Activated T-cell treated with anti-CD3 and anti-CD28 coated beads, Interleukin-2, amount 50 U/mL, for 1 hour (primary cell): ENCODE measurements around the gene SLC1A6.
"Not testable (repeated sequence)": the region's sequence is repeated elsewhere in the genome, so short reads cannot be mapped to it uniquely, and the experiment has no call there.

ENCODE experiments used
- DNase-seq: peaks from one replicate; pipeline ENCODE4 v3.0.0-alpha.2; 2020

The SLC1A6 gene

DNA sequence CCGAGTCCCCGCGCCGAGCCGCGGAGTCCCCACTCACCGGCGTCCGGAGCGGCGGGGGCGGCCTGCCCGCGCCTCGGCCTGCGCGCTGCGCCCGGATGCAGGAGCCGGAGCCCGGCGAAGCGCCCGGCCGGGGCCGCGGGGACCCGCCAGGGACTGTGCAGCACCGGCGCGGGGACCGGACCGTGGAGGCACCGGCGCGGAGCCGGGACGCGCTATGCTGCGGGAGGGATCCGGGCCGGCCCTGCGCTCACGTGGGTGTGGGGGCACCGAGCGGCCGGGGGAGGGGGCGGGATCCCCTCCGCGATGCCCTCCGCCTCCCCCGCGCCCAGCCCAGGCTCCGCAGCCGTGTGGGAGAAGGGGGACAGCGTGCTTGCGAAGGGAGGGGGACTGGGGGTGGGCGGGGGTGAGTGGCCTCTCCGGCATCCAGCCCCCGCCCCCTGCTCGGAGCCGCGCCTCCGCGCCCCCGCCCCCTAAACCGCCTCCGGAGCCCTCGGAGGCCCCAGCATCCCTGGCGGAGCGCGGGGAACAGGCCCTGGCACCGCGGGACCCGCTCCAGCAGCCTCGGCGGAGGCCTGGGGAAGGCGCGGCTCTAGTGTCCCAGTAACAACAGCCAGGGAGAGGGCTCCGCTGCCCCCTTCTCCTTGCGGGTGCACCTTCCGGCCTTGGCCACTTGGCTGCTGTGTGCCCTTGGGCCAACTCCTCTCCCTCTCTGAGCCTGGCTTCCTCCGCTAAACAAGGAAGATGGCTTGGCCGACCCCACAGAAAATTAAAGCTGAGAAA lies at the start of gene SLC1A6:
TSS of gene SLC1A6 (minus strand) at position 389 of the 780 bp plus-strand sequence. CDS start 6,954 bp downstream, outside the sequence.
- DNase-seq: no peak

DNA sequence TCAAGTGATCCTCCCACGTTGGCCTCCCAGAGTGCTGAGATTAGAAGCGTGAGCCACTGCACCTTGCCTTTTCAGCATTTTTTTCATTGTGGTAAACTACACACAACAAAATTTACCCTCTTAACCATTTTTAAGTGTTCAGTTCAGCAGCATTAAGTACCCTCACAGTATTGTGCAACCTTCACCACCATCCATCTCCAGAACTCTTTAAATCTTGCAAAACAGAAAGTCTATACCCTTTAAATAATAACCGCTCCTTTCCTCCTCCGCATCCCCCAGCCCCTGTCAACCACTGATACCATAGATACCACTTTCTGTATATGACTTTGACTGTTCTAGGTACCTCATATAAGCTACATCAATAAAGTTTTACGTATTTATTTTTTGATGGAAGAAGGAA lies 48.8 kb upstream of the SLC1A6 start:
- no peak for DNase-seq

DNA sequence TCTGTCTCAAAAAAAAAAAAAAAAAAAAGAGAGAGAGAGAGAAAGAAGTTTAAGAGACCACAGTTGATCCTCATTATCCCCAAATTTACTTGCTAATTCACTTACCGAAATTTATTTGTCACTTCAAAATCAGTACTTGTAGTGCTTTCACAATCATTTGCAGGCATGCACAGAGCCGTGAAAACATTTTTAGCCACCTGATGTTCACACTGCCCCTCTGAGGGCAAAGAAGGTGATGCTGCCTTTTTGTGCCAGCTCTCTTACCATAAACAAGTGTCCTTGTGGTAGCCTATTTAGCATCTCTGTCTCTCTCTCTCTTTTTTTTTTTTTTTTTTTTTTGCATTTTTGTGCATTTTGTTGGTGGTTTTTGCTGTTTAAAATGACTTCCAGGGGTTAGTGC lies 45.6 kb upstream of the SLC1A6 start:
- DNase-seq: no peak

DNA sequence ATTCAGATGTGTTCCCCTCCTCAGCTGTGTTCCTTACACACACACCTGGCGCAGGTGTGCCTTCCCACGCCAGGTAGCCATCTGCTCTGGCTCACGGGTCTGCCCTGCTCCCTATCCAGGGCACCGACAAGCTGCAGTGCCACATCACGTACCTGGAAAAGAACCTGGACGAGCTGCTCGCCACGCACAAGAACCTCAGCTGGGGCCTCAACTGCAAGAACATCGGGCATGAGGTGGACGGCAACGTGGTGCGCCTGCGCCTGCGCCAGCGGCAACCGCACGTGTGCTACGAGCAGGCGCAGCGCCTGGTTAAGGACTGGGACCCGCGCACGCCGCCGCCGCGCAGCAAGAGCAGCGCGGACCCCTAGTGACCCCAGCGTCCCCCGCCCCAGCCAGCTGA lies 43.1 kb upstream of the SLC1A6 start:
- DNase-seq: no peak

DNA sequence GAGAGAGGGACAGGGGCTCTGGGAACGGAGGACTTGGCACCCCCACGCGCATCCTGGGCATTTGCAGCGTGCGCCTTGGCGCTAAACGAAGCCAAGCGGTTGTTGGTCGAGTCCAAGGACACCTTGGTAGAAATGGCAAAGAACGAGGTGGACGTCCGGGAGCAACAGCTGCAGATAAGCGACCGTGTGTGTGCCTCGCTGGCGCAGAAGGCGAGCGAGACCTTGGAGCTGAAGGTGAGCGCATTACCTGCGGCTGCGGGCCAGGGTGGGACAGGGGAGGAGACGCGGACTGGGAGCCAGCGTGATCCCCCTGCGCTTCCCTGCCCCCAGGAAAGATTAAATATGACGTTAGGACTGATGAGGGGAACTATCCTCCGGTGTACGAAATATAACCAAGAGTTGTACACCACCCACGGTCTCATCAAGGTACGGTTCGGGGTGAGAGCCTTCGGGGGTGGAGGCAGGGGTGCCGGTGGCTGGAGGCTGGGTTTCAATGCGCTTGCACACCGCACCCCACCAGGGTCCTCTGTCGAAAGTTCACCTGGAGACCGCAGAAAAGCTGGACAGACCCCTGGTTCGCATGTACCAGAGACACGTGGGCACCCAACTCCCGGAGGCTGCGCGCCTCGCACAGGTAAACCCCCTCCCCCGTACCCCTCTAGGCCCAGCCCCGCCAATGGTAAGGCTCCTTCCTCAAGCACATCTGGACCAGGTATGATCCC lies 41.8 kb upstream of the SLC1A6 start:
- no peak for DNase-seq

DNA sequence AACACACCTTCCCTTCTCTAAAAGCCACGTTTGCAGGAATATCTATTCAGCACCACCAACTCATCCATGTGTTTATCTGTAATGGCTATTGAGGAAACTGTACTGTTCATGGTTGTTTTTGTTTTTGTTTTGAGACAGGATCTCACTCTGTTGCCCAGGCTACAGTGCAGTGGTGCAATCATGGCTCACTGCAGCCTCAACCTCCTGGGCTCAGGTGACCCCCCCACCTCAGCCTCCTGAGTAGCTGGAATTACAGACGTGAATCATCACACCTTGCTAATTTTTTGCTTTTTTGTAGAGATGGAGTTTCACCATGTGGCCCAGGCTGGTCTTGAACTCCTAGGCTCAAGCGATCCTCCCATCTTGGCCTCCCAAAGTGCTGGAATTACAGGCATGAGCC lies 39.2 kb upstream of the SLC1A6 start:
- DNase-seq: not testable (repeated sequence)

DNA sequence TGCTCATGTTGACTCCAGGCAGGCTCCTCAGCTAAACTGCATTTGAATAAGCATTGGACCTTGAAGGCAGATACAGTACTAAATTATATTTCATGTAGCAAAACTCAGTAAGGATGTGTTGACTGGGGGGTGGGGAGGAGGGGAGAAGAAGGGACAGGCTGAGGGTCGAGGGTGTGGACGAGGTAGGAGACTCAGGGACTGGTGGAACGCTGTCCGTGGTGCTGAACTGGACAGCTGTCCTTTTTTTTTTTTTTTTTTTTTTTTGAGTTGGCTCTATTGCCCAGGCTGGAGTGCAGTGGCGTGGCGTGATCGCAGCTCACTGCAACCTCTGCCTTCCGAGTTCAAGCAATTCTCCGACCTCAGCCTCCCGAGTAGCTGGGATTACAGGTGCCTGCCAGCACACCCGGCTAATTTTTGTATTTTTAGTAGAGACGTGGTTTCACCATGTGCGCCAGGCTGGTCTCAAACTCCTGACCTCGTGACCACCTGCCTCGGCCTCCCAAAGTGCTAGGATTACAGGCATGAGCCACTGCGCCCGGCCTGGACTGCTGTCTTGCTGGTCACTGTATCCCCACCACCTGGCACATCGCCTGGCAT lies 36.4 kb upstream of the SLC1A6 start:
- DNase-seq: no peak

DNA sequence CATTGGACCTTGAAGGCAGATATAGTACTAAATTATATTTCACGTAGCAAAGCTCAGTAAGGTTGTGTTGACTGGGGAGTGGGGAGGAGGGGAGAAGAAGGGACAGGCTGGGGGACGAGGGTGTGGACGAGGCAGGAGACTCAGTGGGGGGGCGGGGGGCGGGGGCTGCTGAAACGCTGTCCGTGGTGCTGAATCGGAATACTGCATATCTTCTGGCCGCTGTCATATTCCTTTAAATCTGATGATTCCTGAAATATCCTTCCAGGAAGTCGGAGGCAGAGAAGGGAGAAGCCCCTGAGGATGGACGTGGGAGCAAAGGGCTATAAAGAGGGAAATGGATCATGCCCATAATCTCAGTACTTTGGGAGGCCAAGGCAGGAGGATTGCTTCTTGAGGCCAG lies 34.9 kb upstream of the SLC1A6 start:
- no peak for DNase-seq

DNA sequence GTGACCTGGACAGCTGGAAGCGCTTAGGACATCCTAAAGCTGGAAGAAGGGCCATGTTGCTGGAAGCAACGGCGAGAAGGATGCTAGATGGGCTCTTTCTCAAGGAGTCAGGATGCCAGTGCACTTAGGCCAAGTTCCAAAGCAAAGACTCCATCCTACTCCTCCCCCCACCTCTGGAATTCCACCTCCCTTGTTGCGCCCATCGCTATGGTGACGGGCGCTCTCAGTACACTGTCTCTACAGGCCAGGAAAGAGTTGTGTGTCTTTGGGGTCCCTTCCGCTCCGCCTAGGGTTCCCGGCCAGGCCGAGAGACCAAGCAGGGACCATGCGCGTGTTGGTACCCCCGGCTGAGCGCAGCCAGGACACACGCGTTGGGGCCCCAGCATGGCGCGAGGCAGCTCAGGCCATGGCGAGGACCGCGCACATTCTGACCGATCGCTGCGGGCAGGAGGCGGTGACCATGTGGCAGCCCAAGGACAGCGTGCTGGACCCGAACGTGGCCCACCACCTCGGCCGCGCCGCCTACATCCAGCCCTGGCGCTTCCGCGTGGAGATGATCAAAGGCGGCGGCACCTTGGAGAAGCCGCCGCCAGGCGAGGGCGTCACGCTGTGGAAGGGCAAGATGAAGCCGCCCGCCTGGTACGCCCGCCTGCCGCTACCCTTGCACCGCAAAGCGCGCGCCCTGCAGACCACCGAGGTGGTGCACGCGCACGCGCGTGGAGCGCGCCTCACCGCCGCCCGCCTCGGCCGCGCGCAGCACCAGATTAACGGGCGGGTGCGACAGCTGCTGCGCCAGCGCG lies 31.0 kb upstream of the SLC1A6 start:
- DNase-seq: no peak

DNA sequence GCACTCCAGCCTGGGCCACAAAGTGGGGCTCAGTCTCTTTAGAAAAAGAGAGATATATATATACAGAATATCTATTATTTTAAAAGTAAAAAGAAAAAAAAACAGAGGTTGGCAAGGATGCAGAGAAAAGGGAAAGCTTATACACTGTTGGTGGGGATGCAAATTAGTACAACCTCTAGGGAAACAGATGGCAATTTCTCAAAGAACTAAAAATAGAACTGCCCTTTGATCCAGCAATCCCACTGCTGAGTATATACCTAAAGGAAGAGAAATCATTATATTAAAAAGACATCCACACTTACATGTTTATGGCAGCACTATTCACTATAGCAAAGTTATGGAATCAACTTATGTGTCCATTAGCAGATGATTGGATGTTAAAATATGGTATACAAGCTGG lies 28.6 kb upstream of the SLC1A6 start:
- no peak for DNase-seq

DNA sequence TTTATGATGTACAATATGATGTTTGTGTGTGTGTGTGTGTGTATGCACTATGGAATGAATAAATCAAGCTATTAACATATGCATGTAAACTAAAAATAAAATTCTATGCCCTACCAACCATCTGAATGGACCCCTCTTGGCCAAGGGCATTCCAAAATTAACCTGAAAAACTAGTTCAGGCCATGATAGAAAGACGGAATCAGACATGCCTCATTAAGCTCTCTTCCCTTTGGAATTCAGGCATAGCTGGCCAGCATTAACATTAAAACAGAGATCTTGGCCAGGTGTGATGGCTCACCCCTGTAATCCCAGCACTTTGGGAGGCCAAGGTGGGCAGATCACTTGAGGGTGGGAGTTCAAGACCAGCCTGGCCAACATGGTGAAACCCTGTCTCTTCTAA lies 18.3 kb upstream of the SLC1A6 start:
- no peak for DNase-seq

DNA sequence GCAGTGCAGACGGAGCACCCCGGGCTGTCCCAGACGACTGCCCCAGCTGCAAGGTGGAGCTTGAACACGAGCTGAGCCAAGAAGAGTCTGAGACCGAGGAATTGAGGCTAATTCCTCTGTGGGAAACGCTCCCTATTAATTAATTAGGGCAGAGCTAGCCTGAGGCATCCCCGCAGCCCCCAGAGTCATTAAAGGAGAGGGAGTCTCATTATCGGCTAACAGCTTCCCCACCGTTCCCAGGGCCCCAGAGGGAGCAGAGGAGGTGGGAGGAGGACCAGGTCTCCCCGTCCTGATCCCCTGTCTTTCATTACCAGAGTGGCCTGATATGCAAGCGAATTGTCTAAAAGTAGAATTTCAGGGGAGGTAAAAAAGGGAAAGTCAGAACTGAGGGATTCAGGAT lies 13.1 kb upstream of the SLC1A6 start:
- DNase-seq: no peak

DNA sequence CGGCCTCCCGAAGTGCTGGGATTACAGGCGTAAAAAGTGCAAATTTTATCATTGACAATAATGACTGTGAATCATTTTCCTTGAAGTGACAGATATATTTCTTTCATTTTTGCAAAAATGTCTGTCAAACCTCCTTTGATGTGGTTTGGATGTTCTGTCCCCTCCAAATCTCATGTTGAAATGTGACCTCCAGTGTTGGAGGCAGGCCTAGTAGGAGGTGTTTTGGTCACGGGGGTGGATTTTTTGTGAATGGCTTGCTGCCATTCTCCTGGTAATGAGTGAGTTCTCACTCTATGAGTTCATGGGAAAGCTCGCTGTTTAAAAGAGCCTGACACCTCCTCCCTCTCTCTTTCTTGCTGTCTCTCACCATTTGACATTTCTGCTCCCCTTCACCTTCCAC lies 5.5 kb upstream of the SLC1A6 start:
- no peak for DNase-seq

DNA sequence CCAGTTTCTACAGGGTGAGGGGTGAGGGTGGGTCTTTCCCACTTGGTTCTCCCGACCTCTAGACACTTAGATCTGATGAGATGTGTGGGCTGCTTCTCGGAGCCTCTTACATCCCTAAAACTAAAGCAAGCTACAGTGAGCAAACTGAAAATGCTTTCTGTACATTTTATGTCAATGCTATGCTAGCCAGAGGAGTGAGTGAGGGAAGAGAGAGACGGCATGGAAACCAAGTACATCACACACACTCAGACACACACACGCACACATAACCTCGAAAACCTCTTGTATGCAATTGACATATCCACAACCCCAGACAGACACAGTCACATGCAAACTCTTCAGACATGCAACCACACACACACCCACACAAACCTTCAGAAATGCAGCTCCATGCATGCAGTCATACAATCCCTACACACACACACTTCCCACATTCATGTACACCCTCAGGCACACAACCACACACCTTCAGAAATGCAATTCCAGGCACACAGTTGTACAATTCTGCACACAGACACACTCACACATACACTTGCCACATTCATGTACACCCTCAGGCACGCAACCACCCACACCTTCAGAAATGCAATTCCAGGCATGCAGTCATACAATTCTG lies 1.4 kb downstream of the SLC1A6 start:
- no peak for DNase-seq

DNA sequence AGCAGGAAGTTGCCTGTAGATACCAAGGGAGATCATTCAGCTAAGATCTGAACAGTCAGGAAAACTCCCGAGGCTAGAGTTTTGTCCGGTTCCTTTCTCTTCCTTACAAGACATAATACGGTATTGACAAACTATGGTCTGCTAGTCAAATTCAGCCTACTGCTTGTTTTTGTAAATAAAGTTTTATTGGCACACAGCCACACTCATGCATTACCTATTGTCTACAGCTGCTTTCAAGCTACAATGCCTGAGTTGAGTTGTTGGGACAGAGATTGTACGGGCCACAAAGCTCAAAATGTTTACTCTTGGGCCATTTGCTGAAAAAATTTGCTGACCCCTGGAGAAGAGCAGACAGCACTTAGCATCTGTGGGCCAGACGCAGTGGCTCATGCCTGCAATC lies 2.5 kb downstream of the SLC1A6 start:
- no peak for DNase-seq

DNA sequence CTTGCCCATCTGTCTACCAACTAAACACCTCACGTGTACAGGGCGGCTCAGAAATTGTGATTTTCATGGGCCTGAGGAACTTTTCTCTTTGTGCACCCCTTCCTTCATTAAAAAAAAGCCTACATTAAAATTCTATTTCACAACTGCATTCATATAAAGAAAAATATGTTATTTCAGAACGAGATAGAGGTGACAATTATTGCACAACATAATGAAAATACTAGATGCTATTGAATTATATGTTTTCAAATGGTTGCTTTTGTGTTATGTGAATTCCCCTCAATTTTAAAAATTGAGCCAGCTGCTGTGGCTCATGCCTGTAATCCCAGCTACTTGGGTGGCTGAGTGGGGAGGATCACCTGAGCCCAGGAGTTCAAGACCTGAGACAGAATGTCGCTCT lies 5.2 kb downstream of the SLC1A6 start:
- no peak for DNase-seq

DNA sequence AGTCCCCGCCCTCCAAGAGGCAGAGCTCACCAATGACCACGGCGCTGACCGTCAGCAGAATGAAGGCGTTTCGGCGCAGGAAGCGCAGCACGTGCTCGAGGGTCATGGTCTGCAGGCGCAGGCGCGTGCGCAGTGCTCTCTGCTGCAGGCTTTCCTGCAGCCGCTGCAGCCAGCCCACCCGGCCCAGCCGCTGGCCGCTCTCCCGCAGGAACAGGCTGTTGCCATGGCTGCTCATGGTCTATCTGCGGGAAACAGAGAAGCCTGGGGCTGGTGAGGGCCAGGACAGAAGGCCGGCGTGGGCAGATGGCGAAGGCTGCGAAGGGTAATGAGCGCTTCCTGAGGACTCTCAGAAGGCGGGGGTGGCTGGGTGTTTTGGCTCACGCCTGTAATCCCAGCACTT lies 7.0 kb downstream of the SLC1A6 start:
- no peak for DNase-seq

DNA sequence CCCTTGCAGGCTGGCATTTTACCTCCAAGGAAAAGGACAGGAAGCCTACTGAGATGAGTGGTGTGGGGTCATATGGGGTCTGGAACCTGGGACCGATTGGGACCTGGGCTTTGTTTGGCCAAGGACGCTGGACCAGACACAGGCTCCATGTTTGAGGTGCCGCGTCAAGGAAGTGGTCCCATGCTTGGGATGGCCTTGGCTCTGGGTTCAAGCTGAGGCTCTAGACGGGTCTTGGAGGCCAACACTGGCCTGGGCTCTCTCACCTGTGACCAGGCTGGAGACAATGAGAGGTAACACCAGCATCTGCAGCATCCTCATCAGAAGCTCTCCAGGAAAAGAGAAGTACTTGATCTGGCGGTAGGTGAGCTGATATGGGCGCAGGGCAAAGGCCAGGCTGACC lies 8.2 kb downstream of the SLC1A6 start:
- no peak for DNase-seq

DNA sequence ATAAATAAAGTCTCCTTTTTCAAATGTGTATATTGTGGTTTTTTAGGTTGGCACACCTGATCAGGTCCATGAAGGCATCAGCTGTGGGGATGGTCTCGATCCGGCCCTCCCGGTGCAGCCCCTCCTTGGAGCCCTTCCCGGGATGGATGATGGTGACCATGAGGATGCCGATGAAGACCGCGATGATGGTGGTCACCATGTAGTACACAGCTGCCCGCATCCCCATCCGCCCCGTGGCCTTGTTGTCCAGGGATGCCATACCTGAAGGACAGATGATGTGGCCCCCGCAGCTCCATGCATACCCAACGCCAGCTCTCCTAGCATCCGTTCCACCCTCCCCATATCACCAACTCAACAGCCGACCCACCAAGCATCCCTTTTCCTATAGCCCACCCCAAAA lies 11.4 kb downstream of the SLC1A6 start:
- no peak for DNase-seq

DNA sequence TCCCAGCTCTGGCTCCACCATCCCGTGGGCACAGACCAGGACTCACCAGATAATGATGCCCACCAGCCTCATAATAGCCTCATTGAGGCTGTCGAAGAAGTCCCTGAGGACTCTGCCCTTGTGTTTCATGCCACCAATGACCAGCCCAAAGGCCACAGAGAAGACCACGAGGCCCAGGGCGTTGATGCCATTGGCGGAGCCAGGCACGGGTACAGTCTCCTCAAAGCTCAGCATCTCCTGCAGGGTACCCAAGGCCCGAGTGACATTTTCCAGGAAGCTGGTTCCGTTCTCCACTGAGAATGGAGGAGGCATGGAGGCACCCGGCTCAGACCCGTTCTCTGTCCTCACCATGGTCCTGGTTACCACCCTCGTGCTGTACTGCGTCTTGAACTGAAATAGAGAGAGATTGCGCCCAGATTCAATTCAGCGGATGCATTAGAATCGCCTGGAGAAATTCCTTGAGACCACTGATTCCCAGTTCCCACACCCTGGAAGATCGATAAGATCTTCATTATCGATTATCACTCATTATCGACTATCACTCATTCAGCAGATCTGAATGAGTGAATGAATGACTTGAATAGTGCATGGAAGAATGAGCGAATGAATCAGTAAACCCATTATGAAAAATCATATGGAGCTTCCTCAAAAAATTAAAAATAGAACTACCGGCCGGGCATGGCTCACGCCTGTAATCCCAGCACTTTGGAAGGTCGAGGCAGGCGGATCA lies 17.5 kb downstream of the SLC1A6 start:
- no peak for DNase-seq

DNA sequence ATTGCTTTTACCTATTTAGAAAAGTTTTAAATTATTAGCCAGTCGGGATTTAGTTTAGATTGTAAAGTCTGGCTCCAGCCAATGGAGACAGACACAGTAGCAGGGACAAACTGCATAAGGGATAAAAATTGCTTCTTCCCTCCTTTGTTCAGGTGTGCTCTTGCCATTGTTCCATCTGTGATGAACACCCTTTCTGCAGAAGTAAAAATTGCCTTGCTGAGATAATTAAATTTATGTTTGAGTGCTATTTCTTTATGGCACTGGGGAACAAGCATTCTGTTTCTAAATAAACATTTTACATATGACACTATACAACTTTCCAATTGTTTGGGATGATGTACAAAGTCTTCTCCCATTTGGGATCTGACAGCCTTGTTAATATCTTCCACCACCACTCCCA lies 20.4 kb downstream of the SLC1A6 start:
- no peak for DNase-seq

DNA sequence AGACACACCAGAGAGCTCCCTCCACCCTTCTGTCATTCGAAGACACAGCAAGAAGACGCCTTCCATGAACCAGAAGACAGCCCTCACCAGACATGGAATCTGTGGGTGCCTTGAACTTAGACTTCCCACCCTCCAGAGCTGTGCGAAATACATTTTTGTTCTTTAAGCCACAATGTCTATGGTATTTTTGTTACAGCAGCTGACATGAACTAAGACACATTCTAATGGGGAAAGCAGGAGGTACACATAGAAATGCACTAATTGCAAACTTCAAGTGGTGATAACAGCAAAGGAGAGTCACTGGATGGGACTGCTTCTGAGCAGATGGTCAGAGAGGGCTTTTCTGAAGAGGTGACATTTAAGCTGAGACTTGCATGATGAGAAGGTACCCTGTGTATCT lies 22.2 kb downstream of the SLC1A6 start:
- DNase-seq: no peak
